HG02840 (cell line): ENCODE data around the gene NCAPD3.
"Not testable (repeated sequence)": the region's sequence is repeated elsewhere in the genome, so short reads cannot be mapped to it uniquely, and the experiment has no call there.

Experiments used
- ATAC-seq: cut with Tn5 transposase; IDR thresholded peaks from one replicate; pipeline ENCODE4 v1.9.1; 2021; ENCODE audit warnings: mild to moderate bottlenecking, moderate library complexity, moderate number of reproducible peaks; ENCODE audit not compliant: unreplicated experiment, low FRiP score

NCAPD3 gene

DNA sequence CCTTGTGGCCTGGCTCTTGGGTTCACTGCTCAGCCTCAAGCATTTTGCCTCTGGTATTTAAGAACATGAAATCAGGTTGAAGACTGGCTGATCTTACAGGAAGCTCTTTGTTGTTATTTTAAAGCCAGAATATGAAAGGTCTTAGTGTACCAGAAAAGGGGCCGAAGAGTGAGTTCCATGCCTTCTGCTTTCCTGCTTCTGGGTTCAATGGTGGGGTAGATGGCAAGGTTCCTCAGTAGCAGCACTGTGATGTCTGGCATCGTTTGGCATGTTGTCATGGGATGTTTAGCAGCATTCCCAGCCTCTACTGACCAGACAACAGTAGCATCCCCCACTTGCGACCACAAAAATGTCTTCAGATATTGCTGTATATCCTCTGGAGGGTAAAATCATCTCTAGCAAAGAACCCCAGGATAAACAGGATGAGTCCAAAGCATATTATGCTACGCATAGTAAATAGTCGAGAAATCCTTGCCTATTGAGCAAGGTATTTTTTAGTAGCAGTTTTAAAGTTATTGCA, 3.1 kb upstream of the NCAPD3 start:
- ATAC-seq: no peak

DNA sequence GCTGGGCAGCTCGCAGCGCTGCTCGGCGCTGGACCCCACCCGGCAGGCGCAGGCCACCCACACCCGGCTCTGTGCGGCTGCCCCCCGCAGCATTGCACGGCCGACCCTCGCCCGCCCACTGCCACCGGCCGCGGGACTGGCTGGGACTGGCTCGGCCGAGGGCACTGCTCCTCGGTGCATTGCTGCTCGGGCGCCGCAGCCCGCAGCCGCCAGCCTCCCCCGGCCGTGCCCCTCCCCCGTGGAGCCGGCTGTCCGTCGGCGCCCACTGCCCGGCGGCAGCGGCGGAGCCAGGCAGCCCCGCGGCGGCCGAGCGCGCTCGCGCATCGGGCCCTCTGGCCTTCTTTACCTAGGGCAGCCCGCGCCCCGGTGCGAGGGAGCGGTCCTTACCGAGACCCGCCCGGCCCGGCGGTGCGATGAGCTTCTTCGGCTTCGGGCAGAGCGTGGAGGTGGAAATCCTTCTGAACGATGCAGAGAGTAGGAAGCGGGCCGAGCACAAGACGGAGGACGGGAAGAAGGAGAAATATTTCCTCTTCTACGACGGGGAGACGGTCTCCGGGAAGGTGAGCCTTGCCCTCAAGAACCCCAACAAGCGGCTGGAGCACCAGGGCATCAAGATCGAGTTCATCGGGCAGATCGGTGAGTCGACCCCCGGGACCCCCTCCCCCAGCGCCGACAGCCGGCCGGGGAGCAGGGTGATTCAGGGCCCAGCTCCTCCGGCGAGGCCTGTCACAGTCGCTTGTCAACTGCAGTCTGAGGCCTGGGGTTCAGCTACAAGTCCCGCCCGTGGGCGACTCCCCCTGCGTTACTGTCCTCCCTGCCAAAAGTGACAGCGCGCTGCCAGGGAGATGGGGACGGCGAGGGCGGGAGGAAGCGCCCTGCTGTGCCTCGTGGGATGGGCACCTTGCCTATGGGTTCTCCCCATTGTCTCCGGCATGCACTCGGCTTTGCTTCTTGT, 1.2 kb upstream of the NCAPD3 start:
- peak; percentile 2 for ATAC-seq

DNA sequence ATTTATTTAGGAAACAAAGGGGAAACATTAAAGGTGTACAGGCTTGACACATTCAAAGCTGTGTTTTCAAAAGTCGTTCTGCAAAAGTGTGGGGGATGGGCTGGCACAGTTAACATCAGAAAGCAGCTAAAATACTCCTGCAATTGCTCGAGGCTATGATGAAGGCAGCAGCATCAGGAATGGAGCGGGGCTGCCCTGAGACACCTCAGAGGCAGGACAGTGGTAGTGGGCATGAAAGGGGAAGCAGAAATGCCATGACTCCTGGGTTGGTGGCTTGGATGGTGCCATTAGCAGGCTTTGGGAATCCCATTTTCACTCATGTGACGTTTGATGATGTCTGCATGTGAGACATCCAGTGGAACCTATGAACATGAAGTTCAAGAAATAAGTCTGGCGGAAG, 646 bp downstream of the NCAPD3 start:
- no peak for ATAC-seq

DNA sequence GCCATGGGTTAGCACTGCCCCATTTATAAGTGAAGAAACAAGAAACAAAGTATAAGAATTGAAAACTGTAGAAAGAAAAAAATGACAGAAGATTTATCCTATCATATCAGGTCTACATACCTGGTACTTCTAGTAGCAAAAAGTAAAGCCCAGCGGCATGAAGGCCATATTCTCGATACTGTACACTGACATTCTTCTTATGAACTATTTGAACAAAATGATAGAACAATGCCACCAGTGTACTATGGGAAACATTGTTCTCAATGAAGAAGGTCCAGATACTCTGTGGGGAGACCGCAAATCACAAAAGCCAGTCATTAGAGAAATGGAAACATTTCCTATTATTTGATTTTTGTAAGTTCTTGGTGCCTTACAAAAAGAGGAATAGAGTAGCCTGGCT, 7.0 kb downstream of the NCAPD3 start:
- no peak for ATAC-seq

DNA sequence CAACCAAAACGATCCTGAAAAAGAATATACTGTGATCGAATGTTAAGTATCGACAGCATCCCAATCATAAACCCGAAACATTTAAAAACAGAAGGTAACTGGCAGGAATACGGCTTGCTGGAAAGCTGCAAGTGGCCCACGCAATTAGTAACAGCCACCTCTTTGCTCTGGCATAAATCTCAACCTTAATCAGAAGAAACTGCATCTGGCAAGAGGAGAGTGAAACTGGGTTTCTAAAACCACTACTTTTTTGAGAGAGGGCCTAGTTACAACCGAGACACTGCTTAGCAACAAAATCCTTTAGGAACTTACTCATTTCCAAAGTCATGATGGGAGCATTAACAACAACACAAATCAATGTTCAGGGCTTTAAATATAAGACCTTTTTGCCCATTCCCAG, 7.9 kb downstream of the NCAPD3 start:
- ATAC-seq: no peak

DNA sequence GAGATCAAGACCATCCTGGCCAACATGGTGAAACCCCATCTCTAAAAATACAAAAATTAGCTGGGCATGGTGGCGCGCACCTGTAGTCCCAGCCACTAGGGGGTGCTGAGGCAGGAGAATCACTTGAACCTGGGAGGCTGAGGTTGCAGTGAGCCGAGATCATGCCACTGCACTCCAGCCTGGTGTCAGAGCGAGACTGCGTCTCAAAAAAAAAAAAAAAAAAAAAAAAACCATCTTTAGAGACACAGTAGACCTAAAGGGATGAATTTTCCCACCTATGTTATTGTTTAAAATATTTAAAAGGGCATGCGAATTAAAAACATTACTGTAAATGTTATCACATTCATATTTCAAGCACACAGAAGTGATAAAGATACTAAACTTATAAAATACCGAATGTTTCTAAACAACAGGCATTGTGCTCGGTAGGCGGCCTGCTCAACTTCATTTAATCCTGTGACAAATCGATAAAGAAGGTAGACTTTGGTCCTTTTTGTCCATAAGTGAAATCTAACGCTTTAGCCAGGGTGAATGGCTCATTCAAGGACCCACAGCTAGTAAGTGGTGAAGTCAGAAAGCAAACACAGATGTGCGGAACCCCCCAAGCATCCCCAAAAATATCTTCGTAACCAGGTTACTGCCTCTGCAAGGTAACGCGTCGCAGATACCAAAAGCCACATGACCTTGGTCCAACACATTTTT, 16.1 kb downstream of the NCAPD3 start:
- no peak for ATAC-seq

DNA sequence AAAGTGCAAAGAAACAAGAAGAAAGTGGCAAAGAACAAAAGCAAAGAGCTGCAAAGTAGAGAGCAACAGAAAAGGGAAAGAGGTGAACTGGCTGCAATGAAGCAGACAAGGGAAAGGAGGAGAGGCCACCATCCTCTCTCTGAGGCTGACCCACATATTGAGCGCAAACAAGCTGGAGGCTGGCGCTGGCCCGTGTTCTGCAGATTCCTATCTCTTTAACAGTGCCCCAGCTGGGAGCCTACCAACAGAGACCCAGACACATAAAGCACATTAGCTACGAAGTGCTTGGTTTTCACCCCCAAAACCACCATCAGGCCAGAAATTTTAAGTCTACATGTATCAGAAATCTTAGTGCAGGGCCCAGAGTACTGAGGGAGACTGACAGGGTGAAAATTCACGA, 17.6 kb downstream of the NCAPD3 start:
- ATAC-seq: no peak

DNA sequence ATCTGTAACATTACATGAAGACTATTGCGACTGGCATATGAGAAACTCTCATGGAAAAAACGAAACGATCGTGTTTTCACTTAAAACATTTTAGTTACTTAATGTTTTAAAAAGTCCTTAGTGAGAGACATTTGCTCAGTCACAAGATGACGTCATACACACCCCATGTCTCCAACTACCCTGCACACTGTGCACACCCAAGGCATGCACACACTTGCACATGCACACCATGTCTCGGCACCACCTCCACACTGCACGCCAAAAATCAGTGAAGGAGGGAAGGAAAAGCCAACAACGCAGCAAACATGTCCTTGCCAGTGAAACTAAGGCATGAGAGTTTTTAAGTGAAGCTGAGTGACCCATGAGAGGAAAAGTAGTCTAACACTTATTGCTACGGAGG, 18.0 kb downstream of the NCAPD3 start:
- no peak for ATAC-seq

DNA sequence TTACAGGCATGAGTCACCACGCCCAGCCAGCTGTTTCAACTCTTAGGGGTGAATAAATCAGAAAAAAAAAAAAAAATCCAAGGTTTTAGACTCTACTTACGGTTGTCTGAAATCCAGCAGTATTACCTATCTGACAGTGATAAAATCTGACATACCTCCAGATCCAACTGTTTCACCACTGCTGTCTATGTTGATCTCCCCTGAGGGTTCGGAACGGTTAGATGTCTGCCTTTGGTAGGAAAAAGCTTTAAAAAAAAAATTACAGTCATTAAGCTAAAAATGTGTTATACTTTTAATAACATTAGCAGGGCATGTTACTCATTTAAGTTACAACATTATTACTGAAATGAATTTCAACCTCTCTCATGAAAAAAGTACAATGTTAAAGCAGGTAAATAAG, 21.1 kb downstream of the NCAPD3 start:
- no peak for ATAC-seq

DNA sequence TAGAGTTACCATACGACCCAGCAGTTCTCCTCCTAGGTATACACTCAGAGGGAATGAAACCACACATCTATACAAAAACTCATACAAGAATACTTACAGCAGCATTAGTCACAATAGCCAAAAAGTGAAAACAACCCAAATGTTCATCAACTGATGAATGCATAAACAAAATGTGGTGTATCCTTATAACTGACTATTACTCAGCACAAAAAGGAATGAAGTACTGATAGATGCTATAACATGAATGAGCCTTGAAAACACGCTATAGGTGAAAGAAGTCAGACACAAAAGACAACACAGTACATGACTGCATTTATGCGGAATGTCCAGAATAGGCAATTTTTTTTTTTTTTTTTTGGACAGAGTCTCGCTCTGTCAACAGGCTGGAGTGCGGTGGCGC, 23.1 kb downstream of the NCAPD3 start:
- ATAC-seq: no peak

DNA sequence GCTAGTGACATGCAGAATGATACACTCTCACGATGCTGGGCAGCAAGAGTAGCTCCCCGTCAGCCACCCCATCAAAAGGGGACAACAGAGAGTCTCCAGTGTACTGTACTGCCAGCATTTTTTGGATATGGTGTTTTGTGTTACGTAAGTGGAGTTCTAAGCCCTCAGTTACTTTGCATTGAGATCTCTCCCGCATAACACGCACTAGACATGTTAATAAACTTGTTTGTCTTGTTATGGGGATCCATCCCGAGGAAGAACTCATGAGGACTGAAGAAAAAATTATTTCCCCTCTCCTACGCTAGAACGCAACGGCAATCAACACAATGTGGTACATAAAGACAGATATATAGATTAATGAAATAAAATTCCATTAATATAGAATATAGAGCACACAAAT, 24.2 kb downstream of the NCAPD3 start:
- no peak for ATAC-seq

DNA sequence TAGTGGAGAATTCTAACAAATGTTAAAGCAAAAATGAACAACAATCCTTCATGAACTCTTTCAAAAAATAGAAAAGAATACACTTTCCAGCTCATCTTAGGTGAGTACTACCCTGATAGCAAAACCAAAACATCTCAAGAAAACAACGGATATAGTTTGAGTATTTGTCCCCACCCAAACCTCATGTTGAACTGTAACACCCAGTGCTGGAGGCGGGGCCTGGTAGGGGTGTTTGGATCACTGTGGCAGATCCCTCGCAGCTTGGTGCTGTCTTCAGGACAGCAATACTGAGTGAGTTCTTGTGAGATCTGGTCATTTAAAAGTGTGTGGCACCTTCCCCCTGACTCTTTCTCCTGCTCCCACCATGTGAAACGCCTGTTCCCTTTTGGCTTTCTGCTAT, 27.0 kb downstream of the NCAPD3 start:
- no peak for ATAC-seq

DNA sequence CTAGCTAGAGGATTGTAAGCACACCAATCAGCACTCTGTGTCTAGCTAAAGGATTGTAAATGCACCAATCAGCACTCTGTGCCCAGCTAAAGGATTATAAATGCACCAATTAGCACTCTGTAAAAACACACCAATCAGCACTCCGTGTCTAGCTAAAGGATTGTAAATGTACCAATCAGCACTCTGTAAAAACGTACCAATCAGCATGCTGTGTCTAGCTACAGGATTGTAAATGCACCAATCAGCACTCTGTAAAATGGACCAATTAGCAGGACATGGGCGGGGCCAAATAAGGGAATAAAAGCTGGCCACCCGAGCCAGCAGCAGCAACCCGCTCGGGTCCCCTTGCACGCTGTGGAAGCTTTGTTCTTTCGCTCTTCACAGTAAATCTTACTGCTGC, 35.7 kb downstream of the NCAPD3 start:
- not testable (repeated sequence) for ATAC-seq

DNA sequence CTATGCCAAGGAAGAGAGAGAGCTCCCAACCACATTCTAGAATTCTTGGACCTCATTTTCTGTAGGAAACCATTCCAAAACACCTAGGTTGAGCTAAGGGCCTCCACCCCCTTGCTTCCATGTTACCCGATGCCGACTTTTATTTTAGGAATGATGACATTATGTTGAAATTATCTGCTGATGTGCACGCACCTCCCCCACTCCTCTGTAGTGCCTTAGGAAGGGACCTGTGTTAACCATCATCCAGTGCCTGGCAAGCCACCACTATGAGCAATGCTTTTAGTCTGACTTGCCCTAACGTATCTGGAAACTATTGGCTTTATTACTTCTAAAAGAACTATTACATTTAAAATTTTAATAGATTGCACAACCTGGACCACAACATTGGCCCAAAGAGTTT, 42.1 kb downstream of the NCAPD3 start:
- ATAC-seq: no peak

DNA sequence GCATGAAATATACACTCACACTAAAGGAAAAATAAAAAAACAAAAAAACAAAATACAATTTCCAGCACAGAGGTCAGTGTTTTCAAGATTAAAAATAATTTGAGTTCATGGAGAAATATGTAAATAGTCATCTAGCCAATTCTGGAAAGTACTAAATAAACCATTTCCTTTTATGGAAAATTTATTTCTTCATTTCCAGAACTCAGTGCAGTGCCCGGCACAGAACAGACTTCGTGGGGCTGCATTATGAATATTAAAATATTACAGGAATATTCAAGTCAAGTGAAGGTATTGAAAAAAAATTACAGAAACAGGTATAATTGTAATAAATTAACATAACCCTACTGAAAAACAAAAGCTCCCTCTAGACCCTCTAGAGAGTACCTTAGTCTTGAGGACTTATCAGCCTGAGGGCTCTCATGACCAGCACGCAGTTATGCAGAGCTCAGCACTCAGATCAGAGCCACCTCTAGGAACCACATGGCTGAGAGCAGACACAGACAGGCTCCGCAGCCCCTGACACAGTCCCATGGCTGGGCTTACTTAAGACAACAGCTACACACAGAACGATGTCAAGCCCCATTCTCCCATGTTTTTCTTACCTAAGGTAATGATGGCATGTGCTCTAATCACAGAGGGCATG, 45.6 kb downstream of the NCAPD3 start:
- no peak for ATAC-seq

DNA sequence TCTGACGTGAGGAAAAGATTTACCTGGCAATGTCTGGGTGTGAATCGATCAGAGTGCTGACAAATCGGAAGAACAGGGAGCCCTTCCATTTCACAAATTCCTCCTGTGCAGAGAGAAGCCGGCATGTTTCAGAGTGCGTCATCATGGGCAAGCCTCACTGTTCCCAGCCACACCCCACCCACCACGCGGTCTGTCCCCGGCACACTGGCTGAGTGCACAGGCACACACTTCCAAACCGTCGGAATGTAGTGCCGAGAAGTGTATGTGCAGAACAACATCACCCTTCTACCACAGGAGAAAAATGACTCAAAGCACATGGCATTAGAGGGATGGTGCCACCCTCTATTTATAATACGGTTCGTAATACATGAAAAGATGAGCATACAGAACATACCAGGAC, 47.5 kb downstream of the NCAPD3 start:
- no peak for ATAC-seq

DNA sequence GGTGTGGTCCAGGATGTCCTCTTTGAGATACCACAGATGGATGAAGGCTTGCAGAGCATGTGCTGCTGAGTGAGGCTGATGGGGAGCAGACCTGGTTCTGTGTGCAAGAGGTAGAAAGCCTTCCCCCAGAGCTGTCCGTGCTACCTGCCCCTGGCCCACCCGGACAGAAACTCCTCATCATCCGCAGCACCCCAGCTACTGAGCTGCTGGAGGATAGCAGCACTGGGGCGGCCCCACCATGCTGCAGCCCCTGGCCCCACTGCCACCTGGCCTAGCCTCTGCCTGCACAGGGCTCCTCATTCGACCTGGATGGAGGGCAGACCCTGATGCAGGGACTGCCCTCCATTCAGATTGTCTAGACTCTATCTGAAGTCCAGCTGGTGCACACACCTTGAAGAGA, 50.5 kb downstream of the NCAPD3 start:
- ATAC-seq: no peak

DNA sequence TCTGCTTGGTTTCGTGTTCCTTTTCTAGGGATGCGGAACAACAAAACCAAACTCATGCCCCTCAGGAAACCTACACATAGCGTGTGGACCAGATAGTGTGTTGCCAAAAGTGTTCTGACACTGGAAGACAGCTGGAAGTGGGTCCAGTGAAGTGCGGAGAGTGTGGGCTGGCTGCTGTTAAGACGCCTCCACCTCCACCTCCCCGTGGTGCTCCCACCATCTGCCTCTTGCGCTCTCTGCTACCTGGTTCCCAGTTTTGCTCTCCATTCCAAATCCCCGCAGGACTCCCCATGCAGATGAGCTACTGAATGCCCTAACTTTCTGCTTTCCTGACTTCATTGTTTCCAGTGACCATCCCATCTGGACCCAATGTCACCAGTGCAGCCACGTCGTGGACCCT, 51.8 kb downstream of the NCAPD3 start:
- no peak for ATAC-seq

DNA sequence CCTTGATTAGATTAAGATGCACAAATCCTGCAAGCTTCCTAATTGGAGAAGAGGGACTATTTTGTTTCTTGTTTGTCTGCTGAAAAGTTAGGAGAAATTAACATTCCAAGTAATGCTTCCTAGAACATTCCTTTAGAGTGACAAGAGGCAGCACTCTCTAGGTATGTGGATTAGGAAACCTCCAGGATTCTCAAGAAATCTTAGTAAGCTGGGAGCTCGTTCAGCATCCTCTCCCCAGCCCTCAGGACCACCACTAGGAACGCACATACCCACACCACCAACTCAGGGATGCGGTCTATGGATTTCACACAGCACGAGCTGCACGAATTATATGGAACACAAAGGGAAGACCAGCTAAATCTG, 52.9 kb downstream of the NCAPD3 start:
- no peak for ATAC-seq

DNA sequence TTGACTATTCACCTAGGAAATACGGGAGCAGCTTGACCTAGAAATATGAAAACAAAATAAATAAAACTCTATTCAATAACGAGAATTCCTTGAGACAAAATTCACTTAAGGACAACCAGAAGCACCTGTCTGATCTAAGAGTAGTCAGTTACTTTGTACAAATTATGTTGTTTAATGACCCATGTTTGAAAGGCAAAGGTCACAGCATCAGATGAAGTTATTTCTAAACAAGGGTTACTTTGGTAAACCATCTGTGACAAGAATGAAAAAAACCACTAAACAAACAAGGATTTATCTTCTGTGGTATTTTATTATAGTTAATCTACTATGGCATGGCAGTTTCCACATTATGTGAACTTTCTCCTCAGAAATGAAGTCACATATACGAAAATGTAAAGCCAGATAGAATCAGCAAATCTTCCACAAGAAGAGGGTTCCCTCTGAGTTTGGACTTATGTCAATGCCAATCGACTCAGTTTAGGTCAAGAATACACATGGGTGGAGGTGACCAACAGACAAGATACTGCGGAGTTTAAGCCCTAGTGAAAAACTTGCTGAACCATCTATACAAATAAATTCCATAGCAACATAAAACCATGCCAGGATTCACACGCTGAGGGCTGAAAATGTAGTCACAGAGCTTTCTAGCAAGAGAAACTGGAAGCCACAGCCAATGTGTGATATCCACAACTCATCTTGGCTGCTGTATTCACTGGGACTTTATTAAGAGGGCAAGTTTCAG, 53.4 kb downstream of the NCAPD3 start:
- no peak for ATAC-seq
